Measurements from ENCODE around the gene RER1. TPM values are rescaled to one million over a fixed set of nuclear protein-coding genes. Genes with fewer than 3 reads are reported as not detected.

Gene RER1
- total and polyA plus RNA-seq, 5 donors from 2014 or later = 91.3 to 184 (median 164) TPM

DNA sequence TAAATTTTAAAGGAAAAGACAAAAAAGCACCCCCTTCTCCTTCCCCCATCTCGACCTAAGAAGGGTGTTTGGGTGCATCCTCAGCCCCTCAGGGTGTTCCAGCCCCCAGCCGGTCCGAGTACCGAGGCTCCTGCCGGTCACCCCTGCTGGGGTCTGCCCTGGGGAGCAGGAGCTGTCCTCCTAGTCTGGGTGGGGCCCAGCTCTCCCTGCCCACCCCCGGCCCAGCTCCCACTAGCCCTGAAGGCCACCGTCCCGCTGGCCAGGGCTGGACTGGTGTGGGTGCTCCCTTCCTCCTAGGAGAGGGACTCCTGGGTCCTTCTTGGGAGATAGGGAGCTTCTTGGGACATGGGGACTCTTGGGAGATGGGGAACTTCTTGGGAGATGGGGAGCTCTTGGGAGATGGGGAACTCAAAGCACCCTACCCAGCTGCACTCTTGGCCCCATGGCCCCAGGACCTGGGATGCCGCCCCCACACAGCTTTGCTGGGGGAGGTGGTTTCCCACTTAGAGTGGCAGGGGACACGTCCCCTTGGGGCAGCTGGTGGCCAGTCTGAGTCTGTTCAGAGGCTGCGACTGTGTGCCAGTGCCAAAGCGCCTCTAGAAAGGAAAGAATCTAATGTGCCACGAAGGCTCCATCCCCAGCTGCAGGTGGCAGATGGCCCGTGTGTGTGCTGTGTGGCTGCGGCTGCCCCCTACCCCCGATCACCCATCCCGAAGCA lies 44.8 kb upstream of the RER1 start:
- Histone ChIP-seq H3K4me3 (ENCODE audit: low read depth, low read length) (no peak overlapping the region), H3K36me3 (ENCODE audit: control insufficient read depth, insufficient read depth, low read length) (no peaks in the 10 kb centered on the region), H3K27me3 (ENCODE audit: control insufficient read depth, insufficient read depth, low read length) (no peaks in the 10 kb centered on the region), H3K4me1 (ENCODE audit: control insufficient read depth, insufficient read depth, low read length, poor library complexity, severe bottlenecking) (no peaks in the 10 kb centered on the region), H3K27ac (ENCODE audit: insufficient read depth, low read length, poor library complexity, severe bottlenecking) (no peak overlapping the region), H3K9me3 (ENCODE audit: control insufficient read depth in 2 of 2, low read length in 2 of 2) (no peaks in the 10 kb centered on the region)
- no peak overlapping the region for H3K27ac Mint-ChIP-seq
- H3K36me3 Mint-ChIP-seq = no peaks in the 10 kb centered on the region
- no peak overlapping the region for H3K4me3 Mint-ChIP-seq
- ATAC-seq (ENCODE audit: low read depth in 2 of 2) (no peak), DNase-seq (no peak)
- H3K4me1 Mint-ChIP-seq = no peaks in the 10 kb centered on the region
- H3K9me3 Mint-ChIP-seq = no peaks in the 10 kb centered on the region
- no peaks in the 10 kb centered on the region for H3K27me3 Mint-ChIP-seq

DNA sequence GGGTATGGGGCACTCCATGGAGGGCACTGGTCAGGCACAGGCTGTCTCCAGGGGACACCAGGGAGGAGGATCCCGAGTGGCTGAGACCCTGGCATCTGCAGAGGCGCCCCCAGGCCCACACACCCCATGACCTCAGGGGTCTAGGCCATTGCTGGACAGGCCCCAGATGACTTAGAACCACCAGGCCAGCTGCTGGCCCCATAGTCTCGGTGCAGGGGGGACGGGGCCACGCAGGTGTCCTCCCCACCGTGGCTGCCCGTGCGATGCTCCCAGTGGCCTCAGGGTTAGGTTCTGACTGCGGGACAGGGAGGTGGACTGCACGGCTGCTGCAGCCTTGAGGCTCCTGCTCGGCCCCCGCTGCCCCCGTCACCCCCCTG lies 44.2 kb upstream of the RER1 start:
- peaks cover 4% of the 10 kb centered on the region for H3K27me3 Mint-ChIP-seq
- ATAC-seq (ENCODE audit: low read depth in 2 of 2) (no peak), DNase-seq (no peak)
- H3K4me3 ChIP-seq (ENCODE audit: low read depth, low read length) = no peak overlapping the region
- no peaks in the 10 kb centered on the region for H3K36me3 Mint-ChIP-seq
- no peaks in the 10 kb centered on the region for H3K27me3 ChIP-seq (ENCODE audit: control insufficient read depth, insufficient read depth, low read length)
- no peaks in the 10 kb centered on the region for H3K9me3 Mint-ChIP-seq
- H3K4me3 Mint-ChIP-seq = no peak overlapping the region
- no peaks in the 10 kb centered on the region for H3K4me1 Mint-ChIP-seq
- H3K36me3 ChIP-seq (ENCODE audit: control insufficient read depth, insufficient read depth, low read length) = no peaks in the 10 kb centered on the region
- no peaks in the 10 kb centered on the region for H3K9me3 ChIP-seq (ENCODE audit: control insufficient read depth in 2 of 2, low read length in 2 of 2)
- H3K4me1 ChIP-seq (ENCODE audit: control insufficient read depth, insufficient read depth, low read length, poor library complexity, severe bottlenecking) = no peaks in the 10 kb centered on the region
- no peak overlapping the region for H3K27ac Mint-ChIP-seq
- no peak overlapping the region for H3K27ac ChIP-seq (ENCODE audit: insufficient read depth, low read length, poor library complexity, severe bottlenecking)

- Mint-ChIP-seq H3K4me1 (no peaks in the 10 kb centered on the region), H3K4me3 (no peak overlapping the region), H3K27me3 (peaks cover 5% of the 10 kb centered on the region), H3K36me3 (no peaks in the 10 kb centered on the region), H3K27ac (no peak overlapping the region), H3K9me3 (no peaks in the 10 kb centered on the region)
- Histone ChIP-seq H3K4me3 (ENCODE audit: low read depth, low read length) (no peak overlapping the region), H3K36me3 (ENCODE audit: control insufficient read depth, insufficient read depth, low read length) (no peaks in the 10 kb centered on the region), H3K27ac (ENCODE audit: insufficient read depth, low read length, poor library complexity, severe bottlenecking) (no peak overlapping the region), H3K9me3 (ENCODE audit: control insufficient read depth in 2 of 2, low read length in 2 of 2) (no peaks in the 10 kb centered on the region), H3K4me1 (ENCODE audit: control insufficient read depth, insufficient read depth, low read length, poor library complexity, severe bottlenecking) (no peaks in the 10 kb centered on the region), H3K27me3 (ENCODE audit: control insufficient read depth, insufficient read depth, low read length) (no peaks in the 10 kb centered on the region)
- DNase-seq (no peak), ATAC-seq (ENCODE audit: low read depth in 2 of 2) (no peak)
These were observed 43.7 kb upstream of the RER1 start for GRCh38 chr1:2347896-2348295.

GRCh38 chr1:2348346-2349325 lies 43.0 kb upstream of the RER1 start:
- H3K4me3 ChIP-seq (ENCODE audit: low read depth, low read length) = no peak overlapping the region
- no peaks in the 10 kb centered on the region for H3K36me3 ChIP-seq (ENCODE audit: control insufficient read depth, insufficient read depth, low read length)
- Mint-ChIP-seq H3K27ac (no peak overlapping the region), H3K36me3 (no peaks in the 10 kb centered on the region), H3K9me3 (no peaks in the 10 kb centered on the region), H3K27me3 (peaks cover 5% of the 10 kb centered on the region), H3K4me3 (no peak overlapping the region), H3K4me1 (no peaks in the 10 kb centered on the region)
- ATAC-seq (ENCODE audit: low read depth in 2 of 2) (no peak), DNase-seq (no peak)
- no peak overlapping the region for H3K27ac ChIP-seq (ENCODE audit: insufficient read depth, low read length, poor library complexity, severe bottlenecking)
- H3K27me3 ChIP-seq (ENCODE audit: control insufficient read depth, insufficient read depth, low read length) = no peaks in the 10 kb centered on the region
- no peaks in the 10 kb centered on the region for H3K9me3 ChIP-seq (ENCODE audit: control insufficient read depth in 2 of 2, low read length in 2 of 2)
- no peaks in the 10 kb centered on the region for H3K4me1 ChIP-seq (ENCODE audit: control insufficient read depth, insufficient read depth, low read length, poor library complexity, severe bottlenecking)

DNA sequence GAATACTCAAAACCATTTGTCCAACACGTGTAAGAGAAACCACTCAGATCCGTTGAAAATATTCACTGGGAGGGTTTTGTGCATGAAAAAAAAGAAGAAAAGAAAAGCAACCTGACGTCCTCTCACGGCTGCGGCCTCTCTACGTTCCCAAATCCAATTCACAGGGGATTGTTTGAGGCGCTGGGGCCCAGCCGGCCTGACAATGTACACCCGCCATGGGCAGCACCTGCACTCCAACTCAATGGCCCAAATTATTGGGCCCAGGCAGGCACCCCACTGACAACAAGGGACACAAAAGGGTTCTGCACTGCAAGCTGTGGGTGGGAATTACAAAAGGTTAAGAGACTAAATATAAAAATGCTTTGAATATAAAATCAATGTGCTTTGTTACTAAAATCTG lies 41.8 kb upstream of the RER1 start:
- Histone ChIP-seq H3K4me1 (ENCODE audit: control insufficient read depth, insufficient read depth, low read length, poor library complexity, severe bottlenecking) (no peaks in the 10 kb centered on the region), H3K4me3 (ENCODE audit: low read depth, low read length) (no peak overlapping the region), H3K36me3 (ENCODE audit: control insufficient read depth, insufficient read depth, low read length) (no peaks in the 10 kb centered on the region), H3K27me3 (ENCODE audit: control insufficient read depth, insufficient read depth, low read length) (no peaks in the 10 kb centered on the region), H3K9me3 (ENCODE audit: control insufficient read depth in 2 of 2, low read length in 2 of 2) (no peaks in the 10 kb centered on the region), H3K27ac (ENCODE audit: insufficient read depth, low read length, poor library complexity, severe bottlenecking) (no peak overlapping the region)
- DNase-seq (no peak), ATAC-seq (ENCODE audit: low read depth in 2 of 2) (no peak)
- Mint-ChIP-seq H3K9me3 (no peaks in the 10 kb centered on the region), H3K27ac (no peak overlapping the region), H3K4me3 (no peak overlapping the region), H3K27me3 (peaks cover 5% of the 10 kb centered on the region), H3K4me1 (no peaks in the 10 kb centered on the region), H3K36me3 (no peaks in the 10 kb centered on the region)

DNA sequence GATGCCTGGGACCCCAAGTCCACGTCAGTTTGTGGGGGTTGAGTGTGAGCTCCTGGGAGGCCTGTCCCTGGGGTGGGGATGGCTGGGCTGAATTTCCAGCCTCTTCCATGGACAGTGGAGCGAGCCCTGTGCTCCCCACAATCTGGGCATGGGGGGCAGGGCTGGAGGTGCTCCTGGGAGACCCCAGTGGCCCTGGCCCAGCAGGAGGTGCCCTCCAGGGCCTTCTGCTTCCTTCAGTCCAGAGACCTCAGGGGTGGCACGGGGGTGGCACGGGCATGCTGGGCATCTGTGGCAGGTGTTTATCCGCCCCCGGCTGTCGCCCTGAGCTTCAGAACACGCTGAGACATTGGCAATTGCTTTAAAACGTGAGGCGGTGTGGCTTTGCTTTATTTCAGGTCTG lies 41.1 kb upstream of the RER1 start:
- Mint-ChIP-seq H3K36me3 (no peaks in the 10 kb centered on the region), H3K27me3 (peaks cover 5% of the 10 kb centered on the region), H3K27ac (no peak overlapping the region), H3K4me1 (no peaks in the 10 kb centered on the region), H3K9me3 (no peaks in the 10 kb centered on the region), H3K4me3 (no peak overlapping the region)
- no peak overlapping the region for H3K27ac ChIP-seq (ENCODE audit: insufficient read depth, low read length, poor library complexity, severe bottlenecking)
- DNase-seq (no peak), ATAC-seq (ENCODE audit: low read depth in 2 of 2) (no peak)
- no peak overlapping the region for H3K4me3 ChIP-seq (ENCODE audit: low read depth, low read length)
- no peaks in the 10 kb centered on the region for H3K36me3 ChIP-seq (ENCODE audit: control insufficient read depth, insufficient read depth, low read length)
- H3K4me1 ChIP-seq (ENCODE audit: control insufficient read depth, insufficient read depth, low read length, poor library complexity, severe bottlenecking) = no peaks in the 10 kb centered on the region
- H3K9me3 ChIP-seq (ENCODE audit: control insufficient read depth in 2 of 2, low read length in 2 of 2) = no peaks in the 10 kb centered on the region
- no peaks in the 10 kb centered on the region for H3K27me3 ChIP-seq (ENCODE audit: control insufficient read depth, insufficient read depth, low read length)

GRCh38 chr1:2350911-2351655 lies 40.6 kb upstream of the RER1 start:
- no peaks in the 10 kb centered on the region for H3K27me3 ChIP-seq (ENCODE audit: control insufficient read depth, insufficient read depth, low read length)
- DNase-seq (no peak), ATAC-seq (ENCODE audit: low read depth in 2 of 2) (no peak)
- Mint-ChIP-seq H3K9me3 (no peaks in the 10 kb centered on the region), H3K36me3 (no peaks in the 10 kb centered on the region), H3K27ac (no peak overlapping the region), H3K4me1 (no peaks in the 10 kb centered on the region), H3K4me3 (no peak overlapping the region), H3K27me3 (peaks cover 5% of the 10 kb centered on the region)
- H3K27ac ChIP-seq (ENCODE audit: insufficient read depth, low read length, poor library complexity, severe bottlenecking) = no peak overlapping the region
- H3K4me3 ChIP-seq (ENCODE audit: low read depth, low read length) = no peak overlapping the region
- no peaks in the 10 kb centered on the region for H3K9me3 ChIP-seq (ENCODE audit: control insufficient read depth in 2 of 2, low read length in 2 of 2)
- H3K36me3 ChIP-seq (ENCODE audit: control insufficient read depth, insufficient read depth, low read length) = no peaks in the 10 kb centered on the region
- H3K4me1 ChIP-seq (ENCODE audit: control insufficient read depth, insufficient read depth, low read length, poor library complexity, severe bottlenecking) = no peaks in the 10 kb centered on the region

Measured in CD4-positive, CD25-positive, alpha-beta regulatory T cell (primary cell).